GM21786 (cell line): ENCODE measurements around the gene COA7.
A peak's percentile ranks its signal among the peaks of the same experiment; 100 is the strongest.
"Not testable (repeated sequence)": the region's sequence is repeated elsewhere in the genome, so short reads cannot be mapped to it uniquely, and the experiment has no call there.

Experiments
- ATAC-seq: cut with Tn5 transposase; IDR thresholded peaks from one replicate; pipeline ENCODE4 v1.9.1; 2021; ENCODE audit not compliant: unreplicated experiment

COA7 gene

GRCh38 chr1:52697795-52698674 is at the start of gene COA7:
Gene COA7 (minus strand): TSS chr1:52698347. CDS start chr1:52698326, 21 bp downstream.
- ATAC-seq = peak; percentile 52

- ATAC-seq = no peak
Measured at GRCh38 chr1:52747450-52747849, 49.3 kb upstream of the COA7 start.

- ATAC-seq = no peak
Measured at GRCh38 chr1:52746189-52746588, 48.0 kb upstream of the COA7 start.

- no peak for ATAC-seq
Measured at GRCh38 chr1:52741259-52741658, 43.1 kb upstream of the COA7 start.

DNA sequence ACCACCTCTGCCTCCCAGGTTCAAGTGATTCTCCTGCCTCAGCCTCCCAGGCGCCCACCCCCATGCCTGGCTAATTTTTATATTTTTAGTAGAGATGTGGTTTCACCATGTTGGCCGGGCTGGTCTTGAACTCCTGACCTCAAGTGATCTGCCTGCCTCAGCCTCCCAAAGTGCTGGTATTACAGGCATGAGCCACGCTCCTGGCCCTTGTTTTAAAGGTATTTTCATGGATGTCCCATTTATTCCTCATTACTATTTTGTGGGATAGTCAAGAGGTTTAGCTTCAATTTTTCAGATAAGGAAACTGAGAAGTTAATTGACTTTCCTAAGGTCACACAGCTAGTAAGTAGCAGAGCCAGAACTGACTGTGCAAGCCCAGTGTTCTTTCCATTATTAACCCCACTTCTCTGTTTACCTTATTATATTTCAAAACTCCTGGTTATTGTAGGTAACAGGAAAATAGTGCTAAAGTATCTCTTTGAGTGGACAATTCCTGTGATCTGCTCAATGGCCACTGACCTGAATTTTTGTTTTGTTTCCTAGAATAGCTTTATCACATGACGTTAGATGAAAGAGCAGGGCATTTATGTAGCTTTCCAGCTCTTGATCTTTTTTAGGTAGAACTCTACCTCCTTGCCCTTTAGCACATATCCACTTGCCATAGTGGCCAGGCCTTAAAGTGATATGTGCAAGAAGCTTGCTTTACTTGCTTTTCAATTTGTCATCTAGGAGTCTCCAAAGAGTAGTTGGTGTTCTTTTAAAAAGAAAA is 41.7 kb upstream of the COA7 start:
- no peak for ATAC-seq

DNA sequence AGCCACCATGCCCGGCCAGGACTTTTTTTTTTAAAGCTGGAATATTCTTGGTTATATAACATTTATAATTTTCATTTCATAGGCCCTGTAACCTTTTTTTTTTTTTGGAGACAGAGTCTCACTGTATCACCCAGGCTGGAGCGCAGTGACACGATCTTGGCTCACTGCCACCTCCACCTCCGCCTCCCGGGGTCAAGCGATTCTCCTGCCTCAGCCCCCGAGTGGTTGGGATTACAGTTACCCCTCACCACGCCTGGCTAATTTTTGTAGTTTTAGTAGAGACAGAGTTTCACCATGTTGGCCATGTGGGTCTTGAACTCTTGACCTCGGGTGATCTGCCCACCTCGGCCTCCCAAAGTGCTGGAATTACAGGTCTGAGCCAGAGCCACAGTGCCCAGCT is 40.7 kb upstream of the COA7 start:
- ATAC-seq = no peak

DNA sequence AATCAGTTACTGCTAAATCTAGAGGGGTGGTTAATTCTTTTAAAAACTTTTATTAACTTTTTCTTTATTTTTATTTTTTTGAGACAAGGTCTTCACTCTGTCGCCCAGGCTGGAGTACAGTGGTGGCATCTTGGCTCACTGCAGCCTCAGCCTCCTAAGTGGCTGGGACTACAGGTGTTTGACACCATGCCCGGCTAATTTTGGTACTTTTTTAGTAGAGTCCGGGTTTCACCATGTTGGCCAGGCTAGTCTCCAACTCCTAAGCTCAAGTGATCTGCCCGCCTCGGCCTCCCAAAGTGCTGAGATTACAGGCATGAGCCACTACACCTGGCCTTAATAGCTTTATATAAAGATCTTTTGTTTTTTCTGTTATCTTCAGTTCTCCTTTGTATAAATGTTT is 40.0 kb upstream of the COA7 start:
- no peak for ATAC-seq

DNA sequence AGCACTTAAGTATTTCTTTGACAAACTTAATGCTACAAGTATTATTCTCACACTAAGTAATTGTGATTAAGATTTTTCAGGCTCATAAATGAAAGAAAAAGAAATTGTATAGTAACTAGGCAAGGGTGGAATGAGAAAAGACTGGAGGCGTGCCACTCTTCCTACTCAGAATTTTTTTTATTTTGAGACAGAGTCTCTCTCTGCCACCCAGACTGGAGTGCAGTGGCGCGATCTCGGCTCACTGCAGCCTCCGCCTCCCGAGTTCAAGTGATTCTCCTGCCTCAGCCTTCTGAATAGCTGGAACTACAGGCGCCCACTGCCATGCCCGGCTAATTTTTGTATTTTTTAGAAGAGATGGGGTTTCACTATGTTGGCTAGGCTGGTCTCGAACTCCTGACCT is 37.2 kb upstream of the COA7 start:
- ATAC-seq = not testable (repeated sequence)

GRCh38 chr1:52733368-52733767 is 35.2 kb upstream of the COA7 start:
- no peak for ATAC-seq

GRCh38 chr1:52727956-52728656 is 30.0 kb upstream of the COA7 start:
- no peak for ATAC-seq

GRCh38 chr1:52727114-52727586 is 29.0 kb upstream of the COA7 start:
- no peak for ATAC-seq

GRCh38 chr1:52726265-52727113 is 28.3 kb upstream of the COA7 start, which contains the start of gene ZYG11B:
Gene ZYG11B (plus strand): TSS chr1:52726453. CDS start chr1:52726654, 201 bp downstream.
- ATAC-seq = peak; percentile 91

- ATAC-seq = no peak
Measured at GRCh38 chr1:52725903-52726264, 27.7 kb upstream of the COA7 start.

GRCh38 chr1:52723260-52723659 is 25.1 kb upstream of the COA7 start:
- no peak for ATAC-seq

DNA sequence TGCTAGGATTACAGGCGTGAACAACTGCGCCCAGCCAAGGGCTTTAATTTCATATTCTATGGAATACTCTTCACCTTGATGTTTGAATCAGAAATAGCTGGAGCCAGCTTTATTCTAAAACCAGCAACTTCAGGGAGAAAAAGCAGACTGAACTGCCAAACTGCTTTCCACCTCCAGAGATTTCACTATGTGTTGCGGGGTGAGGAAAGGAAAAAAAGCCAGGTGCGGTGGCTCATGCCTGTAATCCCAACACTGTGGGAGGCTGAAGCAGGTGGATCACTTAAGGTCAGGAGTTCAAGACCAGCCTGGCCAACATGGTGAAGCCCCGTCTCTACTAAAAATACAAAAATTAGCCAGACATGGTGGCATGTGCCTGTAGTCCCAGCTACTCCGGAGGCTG is 17.1 kb upstream of the COA7 start:
- not testable (repeated sequence) for ATAC-seq

DNA sequence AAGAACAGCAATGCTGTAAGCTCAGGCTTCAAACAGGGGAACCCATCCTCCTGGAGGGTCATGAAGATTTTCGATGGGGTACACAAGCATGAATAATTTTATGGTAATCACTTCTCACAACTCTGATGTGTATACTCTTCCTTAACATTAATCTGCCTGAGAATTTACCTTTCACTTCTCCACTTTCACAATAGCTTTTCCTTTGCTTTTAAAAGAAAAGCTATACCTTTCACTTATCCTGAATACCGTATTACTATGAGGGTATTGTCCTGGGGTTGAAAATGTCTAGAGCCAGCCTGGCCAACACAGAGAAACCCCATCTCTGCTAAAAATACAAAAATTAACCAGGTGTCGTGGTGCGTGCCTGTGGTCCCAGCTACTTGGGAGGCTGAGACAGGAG is 15.4 kb upstream of the COA7 start:
- ATAC-seq = no peak

DNA sequence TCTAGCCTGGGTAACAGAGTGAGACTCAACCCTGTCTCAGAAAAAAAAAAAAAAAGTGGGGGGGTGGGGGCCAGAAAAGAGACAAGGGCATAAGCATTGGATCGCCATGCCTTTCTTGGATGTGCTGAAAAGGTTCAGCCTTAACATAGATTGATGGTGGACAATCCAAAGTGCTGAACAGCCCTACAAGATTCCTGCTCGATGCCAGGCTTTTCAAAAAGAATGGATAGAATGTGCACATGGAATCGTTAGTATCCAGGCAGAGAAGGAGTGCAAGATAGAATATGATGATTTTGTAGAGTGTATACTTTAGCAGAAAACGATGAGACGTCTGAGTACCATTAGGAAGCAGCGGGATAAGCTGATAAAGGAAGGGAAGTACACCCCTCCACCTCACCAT is 10.9 kb upstream of the COA7 start:
- ATAC-seq = no peak

DNA sequence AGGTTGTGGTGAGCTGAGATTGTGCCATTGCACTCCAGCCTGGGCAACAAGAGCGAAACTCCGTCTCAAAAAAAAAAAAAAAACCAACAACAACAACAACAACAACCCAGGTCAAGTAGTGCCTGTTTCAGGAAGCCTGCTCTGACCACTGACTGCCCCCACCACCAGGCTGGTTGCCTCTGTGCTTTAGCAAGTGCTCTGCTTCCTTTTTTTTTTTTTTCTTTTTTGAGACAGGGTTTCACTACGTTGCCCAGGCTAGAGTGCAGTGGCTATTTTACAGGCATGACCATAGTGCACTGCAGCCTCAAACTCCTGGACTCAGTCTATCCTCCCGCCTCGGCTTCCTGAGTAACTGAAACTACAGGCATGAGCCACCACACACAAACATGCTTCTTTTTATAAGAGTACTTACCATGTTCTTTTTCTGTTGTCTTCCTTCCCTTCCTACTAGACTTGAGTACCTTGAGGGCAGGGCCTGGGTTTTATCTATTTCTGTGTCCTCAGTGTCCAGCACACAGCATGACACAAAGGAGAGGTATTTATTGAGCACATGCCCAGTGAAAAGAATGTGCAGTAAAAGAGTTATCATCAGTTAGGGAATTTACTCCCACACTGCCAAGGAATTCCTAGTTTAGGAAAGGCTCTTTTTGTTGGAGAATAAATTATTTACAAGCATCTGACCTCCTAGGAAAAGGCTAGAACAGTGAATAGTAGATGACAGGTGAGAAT is 9.9 kb upstream of the COA7 start:
- no peak for ATAC-seq

GRCh38 chr1:52706941-52707926 is 9.1 kb upstream of the COA7 start:
- ATAC-seq = no peak
